Tibial nerve (tissue), 3 donors: ENCODE measurements around the gene ASTN2.

ENCODE experiments used
- POLR2A ChIP-seq, 2 donors: fragments of 450-650 bp; IDR thresholded peaks; one replicate each; pipeline ENCODE4 v1.6.1; 2017; ENCODE audit warnings: antibody characterized with exemption in 2 of 2, mild to moderate bottlenecking in 2 of 2, moderate library complexity in 2 of 2
- TF ChIP-seq, protein P1 (sequence below), 5 experiments: fragments of 200-600 bp in 3 of 5; fragments of 450-650 bp in 2 of 5; sonication (generic) in 3 of 5; IDR thresholded peaks; one replicate each; pipeline ENCODE4 v1.5.1; 2016 to 2019; ENCODE audit warnings: antibody characterized with exemption in 5 of 5, mild to moderate bottlenecking in 3 of 5, moderate library complexity in 2 of 5

DNA sequence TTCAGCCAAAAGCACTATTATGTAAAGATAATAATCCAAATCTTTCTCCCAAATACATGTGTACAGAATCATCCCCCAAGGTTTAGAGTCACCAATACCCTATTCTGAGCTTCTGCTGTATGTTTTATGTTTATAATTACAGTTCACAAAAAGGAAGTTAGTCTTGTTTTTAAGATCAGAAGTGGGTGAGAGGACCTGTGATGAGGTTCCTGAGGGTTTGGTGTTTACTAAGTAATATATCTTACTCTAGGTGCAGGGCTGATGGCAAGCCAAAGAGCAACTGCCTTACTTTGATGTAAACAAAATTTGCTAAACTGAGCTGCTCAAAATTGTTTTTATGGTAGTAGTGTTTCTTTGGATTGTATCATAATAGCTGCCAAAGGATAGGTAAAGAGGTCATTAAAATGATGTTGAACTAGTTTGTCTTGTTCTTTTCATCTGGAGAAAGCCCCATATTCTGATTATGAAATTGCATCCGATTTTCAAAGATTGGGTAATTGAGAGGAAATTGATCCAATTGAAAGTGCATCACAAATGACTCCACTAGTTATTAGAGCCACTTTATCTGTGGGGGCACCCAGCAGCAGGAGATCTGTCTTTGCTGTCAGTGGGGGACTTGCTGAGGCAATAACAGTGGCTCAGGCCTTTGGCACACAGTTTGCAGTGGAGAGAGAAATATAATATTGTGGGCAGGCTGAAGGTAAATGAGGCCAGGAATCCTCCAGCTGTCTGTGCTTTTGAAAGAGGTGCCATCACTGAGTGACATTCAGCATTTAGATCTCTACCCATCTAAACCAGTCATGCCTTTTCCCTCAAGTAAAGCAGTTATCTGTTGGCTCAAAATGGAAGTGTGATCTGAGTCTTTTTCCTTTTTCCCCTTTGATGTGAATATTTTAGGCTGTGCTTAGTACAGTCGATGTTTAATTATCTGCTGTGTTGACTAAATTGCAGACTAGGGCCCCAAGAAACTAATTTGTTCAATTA is 713.7 kb downstream of the ASTN2 start:
- TF ChIP-seq, protein P1, sequence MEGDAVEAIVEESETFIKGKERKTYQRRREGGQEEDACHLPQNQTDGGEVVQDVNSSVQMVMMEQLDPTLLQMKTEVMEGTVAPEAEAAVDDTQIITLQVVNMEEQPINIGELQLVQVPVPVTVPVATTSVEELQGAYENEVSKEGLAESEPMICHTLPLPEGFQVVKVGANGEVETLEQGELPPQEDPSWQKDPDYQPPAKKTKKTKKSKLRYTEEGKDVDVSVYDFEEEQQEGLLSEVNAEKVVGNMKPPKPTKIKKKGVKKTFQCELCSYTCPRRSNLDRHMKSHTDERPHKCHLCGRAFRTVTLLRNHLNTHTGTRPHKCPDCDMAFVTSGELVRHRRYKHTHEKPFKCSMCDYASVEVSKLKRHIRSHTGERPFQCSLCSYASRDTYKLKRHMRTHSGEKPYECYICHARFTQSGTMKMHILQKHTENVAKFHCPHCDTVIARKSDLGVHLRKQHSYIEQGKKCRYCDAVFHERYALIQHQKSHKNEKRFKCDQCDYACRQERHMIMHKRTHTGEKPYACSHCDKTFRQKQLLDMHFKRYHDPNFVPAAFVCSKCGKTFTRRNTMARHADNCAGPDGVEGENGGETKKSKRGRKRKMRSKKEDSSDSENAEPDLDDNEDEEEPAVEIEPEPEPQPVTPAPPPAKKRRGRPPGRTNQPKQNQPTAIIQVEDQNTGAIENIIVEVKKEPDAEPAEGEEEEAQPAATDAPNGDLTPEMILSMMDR (IDR thresholded peaks at IDR 0.05) = no peak
- no peak for TF ChIP-seq POLR2A (IDR thresholded peaks at IDR 0.05)
